HG03108 (cell line): ENCODE measurements around the gene FKRP.
"Not testable (repeated sequence)": the region's sequence is repeated elsewhere in the genome, so short reads cannot be mapped to it uniquely, and the experiment has no call there.

Source experiments
- ATAC-seq: cut with Tn5 transposase; IDR thresholded peaks from one replicate; pipeline ENCODE4 v1.9.1; 2021; ENCODE audit warnings: moderate library complexity; ENCODE audit not compliant: unreplicated experiment

Gene FKRP

GRCh38 chr19:46755853-46756543, 10.1 kb downstream of the FKRP start:
- no peak for ATAC-seq

GRCh38 chr19:46756544-46756888, 10.7 kb downstream of the FKRP start:
- ATAC-seq: no peak

DNA sequence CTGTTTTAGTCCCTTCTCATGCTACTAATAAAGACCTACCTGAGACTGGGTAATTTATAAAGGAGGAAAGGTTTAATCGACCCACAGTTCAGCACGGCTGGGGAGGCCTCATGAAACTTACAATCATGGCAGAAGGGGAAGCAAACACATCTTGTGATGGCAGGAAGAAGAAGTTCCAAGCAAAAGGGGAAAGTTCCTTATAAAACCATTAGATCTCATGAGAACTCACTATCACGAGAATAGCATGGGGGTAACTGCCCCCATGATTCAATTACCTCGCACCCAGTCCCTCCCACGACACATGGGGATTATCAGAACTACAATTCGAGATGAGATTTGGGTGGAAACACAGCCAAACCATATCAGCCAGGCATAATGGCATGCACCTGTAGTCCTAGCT, 13.3 kb downstream of the FKRP start:
- ATAC-seq: no peak

DNA sequence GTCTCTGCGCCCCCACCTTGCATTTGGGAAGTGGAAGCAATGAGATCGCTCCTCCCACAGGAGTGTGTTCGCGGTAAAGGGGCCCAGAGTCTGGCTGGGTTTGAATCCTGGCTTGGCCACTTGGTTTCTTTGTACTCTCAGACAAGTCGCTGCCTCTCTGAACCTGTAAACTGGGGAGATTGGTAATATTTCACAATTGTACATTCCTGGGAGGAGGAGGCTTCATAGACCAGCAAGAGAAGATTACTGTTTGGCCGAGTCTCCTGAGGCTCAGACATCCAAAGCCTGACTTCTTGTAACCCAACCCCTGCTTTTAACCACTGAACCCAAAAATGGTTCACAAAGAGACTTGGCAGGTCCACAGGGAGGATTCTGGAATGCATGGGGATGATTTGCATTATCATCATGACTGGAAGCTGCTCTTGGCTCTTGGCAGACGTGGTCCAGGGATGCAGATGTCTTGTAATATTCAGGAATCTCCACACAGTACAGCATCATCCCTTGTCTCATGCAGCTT, 14.0 kb downstream of the FKRP start:
- ATAC-seq: no peak

DNA sequence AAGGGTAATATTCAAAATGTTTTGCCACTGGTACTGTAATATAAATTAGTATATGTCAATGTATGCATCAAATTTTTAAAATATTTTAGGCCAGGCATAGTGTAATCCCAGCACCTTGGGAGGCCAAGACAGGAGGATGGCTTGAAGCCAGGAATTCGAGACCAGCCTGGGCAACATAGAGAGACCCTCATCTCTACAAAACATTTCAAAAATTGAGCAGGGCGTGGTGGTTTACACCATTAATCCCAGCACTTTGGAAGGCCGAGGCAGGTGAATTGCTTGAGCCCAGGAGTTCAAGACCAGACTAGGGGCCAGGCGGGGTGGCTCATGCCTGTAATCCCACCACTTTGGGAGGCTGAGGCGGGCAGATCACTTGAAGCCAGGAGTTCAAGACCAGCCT, 14.5 kb downstream of the FKRP start:
- ATAC-seq: no peak

DNA sequence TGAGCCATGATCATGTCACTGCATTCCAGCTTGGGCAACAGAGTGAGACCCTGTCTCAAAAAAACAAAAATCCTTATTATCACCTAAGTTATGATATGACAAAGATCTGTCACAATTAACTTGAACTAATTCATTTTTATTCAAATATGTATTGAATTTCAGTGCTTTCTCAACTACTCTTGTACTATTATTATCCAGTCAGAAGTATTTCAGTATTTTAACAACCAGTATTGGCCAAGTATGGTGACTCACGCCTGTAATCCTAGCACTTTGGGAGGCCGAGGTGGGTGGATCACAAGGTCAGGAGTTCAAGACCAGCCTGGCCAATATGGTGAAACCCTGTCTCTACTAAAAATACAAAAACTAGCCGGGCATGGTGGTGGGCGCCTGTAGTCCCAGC, 15.0 kb downstream of the FKRP start:
- not testable (repeated sequence) for ATAC-seq

GRCh38 chr19:46761418-46761831, 15.6 kb downstream of the FKRP start:
- no peak for ATAC-seq

DNA sequence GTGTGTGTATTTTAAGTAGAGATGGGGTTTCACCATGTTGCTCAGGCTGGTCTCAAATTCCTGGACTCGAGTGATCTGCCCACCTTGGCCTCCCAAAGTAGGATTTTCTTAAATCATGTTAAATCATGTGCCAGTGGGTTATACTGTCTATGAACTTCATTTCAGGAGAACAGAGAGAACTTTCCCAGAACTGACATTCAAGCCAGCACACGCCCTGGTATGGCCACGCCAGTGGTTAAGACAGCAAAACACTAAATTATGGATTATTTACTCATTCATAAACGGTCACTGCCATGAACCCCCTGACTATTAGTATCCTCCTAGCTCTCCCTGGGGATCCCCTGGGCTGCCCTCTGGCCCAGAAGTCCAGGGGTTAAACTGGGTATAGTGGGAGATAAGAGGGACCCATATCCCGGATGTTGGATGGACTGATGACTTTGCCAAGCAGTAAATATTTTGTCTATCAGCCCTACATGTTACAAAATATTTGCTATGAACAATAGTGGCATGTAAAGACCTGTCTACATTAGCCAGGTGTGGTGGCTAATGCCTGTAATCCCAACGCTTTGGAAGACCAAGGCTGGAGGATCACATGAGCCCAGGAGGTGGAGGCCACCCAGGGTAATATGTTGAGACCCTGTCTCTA, 16.5 kb downstream of the FKRP start:
- no peak for ATAC-seq

GRCh38 chr19:46764817-46765291, 19.0 kb downstream of the FKRP start:
- ATAC-seq: no peak

DNA sequence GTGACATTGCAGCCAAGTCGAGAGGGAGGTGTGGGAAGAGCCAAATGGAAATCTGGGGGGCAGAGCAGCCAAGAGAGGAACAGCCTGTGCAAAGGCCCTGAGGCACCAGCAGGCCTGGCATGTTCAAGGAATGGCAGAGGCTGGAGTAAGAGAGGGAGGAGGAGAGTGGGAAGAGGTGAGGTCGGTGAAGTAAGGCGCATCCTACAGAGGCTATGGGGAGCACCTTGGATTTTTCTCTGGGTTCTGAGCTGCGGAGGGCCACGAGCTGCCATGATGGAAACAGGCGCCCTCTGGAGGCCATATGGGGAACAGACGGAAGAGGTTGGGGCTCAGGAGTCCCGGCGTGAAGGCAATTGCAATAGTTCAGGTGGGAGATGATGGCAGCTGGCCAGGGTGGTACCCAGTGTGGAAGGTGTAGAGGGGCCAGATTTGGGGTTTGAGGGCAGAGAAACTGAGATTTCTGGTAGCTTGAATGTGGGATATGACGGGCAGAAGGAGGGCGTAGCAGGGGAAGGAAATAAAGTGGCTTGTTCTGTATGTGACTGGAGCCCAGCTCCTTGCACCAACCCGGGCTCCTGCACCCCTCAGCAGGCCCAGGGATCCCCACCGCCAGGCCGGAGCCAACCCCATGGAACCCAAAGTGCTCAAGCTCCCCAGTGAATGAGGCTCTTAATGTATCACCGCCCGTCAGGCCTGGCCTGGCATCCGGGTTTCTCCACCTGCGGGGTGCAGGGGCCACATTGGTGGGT, 20.9 kb downstream of the FKRP start:
- ATAC-seq: no peak

DNA sequence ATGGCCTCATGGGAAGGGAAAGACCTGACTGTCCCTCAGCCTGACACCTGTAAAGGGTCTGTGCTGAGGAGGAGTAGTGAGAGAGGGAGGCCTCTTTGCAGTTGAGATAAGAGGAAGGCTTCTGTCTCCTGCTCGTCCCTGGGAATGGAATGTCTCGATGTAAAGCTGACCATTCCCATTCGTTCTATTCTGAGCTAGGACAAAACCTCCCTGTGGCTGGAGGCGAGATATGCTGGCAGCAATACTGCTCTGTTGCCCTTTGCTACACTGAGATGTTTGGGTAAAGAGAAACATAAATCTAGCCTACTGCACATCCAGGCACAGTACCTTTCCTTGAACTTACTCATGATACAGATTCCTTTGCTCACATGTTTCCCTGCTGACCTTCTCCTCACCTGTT, 22.9 kb downstream of the FKRP start:
- not testable (repeated sequence) for ATAC-seq

DNA sequence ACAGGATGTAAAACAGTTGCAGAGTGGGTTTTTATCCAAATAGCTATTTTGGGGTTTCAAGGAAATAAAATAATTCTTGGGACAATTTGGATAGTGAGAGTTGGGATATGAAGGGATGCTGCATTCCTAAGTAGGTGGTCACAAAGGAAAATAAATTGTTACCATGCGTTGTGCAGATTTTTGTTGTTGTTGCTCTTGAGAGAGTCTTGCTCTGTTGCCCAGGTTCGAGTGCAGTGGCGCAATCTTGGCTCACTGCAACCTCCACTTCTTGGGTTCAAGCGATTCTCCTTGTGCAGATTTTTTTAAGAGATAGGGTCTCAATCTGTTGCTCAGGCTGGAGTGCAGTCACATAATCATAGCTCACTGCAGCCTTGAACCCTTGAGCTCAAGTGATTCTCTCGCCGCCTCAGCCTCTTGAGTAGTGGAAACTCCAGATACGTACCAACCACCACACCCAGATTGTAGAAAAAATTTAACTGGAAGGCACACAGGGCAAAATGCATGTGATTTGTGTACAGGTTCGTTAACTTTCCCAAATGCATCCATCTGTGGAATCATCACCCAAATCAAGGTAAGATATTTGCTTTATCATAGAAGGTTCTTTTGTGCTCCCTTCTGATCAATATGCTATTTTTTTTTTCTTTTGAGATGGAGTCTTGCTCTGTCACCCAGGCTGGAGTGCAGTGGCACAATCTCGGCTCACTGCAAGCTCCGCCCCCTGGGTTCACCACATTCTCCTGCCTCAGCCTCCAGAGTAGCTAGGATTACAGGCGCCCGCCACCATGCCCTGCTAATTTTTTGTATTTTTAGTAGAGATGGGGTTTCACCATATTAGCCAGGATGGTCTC, 26.5 kb downstream of the FKRP start:
- no peak for ATAC-seq

DNA sequence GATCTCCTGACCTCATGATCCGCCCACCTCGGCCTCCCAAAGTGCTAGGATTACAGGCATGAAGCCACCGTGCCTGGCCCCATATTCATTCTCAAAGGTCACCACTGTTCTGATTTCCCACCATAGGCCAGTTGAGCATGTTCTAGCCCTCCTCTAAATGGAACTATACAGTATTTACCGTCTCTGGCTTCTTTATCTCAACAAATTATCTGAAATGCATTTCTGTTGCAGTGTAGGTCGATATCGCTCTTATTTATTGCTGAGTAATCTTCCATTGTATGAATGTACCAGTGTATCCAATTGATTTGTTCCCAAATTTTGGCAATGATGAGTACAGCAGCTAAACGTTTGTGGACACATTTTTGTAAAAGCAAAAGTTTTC, 27.2 kb downstream of the FKRP start:
- ATAC-seq: no peak

GRCh38 chr19:46775642-46776258, 29.9 kb downstream of the FKRP start:
- no peak for ATAC-seq

DNA sequence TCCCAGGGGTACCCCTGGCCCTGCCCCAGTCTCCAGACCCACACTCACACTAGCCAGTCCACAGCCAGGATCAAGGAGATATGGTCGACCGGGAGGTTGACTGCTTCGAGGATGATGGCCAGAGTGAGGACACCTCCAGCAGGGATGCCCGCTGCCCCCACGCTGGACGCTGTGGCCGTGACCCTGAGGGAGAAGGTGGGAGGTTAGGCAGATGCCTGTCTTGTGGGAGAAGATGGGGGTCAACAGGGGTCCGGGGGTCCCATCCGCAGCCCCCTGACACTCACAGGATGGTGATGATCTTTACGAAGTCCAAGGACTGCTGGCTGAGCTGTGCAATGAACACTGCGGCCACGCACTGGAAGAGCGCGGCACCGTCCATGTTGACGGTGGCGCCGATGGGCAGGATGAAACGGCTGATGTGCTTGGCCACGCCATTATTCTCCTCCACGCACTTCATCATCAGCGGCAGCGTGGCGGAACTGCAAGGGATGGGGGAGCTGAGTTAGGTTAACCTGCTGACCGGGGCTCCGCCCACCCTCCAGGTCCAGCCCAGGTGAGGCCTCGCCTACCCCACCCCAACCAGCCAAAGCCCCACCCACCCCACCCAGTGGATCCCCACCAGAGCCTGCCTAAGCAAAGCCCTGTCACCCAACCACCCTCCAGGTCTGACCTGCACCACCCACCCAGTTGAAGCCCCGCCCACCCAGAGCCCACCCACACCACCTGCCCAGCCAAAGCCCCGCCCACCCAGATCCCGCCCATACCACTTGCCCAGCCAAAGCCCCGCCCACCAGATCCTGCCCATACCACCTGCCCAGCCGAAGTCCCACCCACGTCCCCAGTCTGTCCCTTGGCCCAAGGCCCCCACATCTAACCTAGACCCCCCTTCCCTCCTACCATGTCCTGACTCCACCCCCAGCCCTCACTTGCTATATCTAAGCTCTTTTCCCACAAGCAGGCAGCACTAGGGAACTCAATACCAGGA, 31.4 kb downstream of the FKRP start:
- ATAC-seq: no peak

GRCh38 chr19:46777956-46778645, 32.2 kb downstream of the FKRP start:
- ATAC-seq: not testable (repeated sequence)

GRCh38 chr19:46782355-46783019, 36.6 kb downstream of the FKRP start:
- ATAC-seq: no peak

DNA sequence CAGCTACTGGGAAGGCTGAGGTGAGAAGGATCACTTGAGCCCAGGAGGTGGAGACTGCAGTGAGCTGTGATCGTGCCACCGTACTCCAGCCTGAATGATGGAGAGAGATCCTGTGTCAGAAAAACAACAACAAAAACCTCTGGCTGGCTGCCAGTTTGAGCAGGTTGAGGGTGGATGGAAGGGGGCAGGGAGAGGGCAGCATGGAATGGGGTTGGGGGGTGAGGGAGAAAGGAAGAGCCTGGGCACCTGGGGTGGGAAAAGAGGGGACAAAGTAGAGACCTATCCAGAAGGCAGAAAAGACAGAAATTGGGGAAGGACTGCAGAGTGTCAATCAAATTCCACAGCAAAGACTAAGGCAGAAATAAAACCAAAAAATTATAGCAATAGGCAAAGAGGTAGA, 37.8 kb downstream of the FKRP start:
- no peak for ATAC-seq
